ENCODE measurements around the gene C10orf88. TPM values are rescaled to one million over a fixed set of nuclear protein-coding genes. Genes with fewer than 3 reads are reported as not detected.

C10orf88 gene
- total RNA-seq, 1 experiment from 2014 or later, result 6.2 TPM

DNA sequence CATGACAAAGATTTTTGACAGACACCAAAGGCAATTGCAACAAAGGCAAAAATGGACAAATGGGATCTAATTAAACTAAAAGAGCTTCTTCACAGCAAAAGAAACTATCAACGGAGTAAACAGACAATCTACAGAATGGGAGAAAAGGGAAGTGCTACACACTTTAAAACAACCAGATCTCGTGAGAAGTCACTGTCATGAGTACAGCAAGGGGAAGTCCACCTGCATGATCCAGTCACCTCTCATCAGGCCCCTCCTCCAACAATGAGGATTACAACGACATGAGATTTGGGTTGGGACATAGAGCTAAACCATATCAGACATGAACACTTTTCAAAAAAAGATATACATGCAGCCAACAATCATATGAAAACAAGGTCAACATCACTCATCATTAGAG lies 14.7 kb upstream of the C10orf88 start:
- DNase-seq (no peak), ATAC-seq (no peak)
- ChIA-PET POLR2A (ENCODE audit: unreplicated experiment) (no interaction called here), CTCF (no interaction called here)
- H3F3A ChIP-seq (ENCODE audit: low read length, unreplicated experiment), result no peaks in the 10 kb centered on the region
- no peaks in the 10 kb centered on the region for H3K36me3 ChIP-seq (ENCODE audit: low read depth, low read length)
- intact Hi-C loops (cut with micrococcal nuclease), result no loop called here
- TF ChIP-seq CTCF (conservative IDR thresholded peaks at IDR 0.05; ENCODE audit: low read depth, low read length) (no peak), EZH2 (IDR thresholded peaks at IDR 0.05; ENCODE audit: low read length, unreplicated experiment) (no peak)
- H3K9me2 ChIP-seq (replicated peaks; ENCODE audit: low read length), result no peaks in the 10 kb centered on the region
- H3K79me2 ChIP-seq (ENCODE audit: low read length), result no peaks in the 10 kb centered on the region
- H2AFZ ChIP-seq (ENCODE audit: low read length), result no peak overlapping the region
- no peak overlapping the region for H3K27ac ChIP-seq (ENCODE audit: low read length)
- no peaks in the 10 kb centered on the region for H4K20me1 ChIP-seq (ENCODE audit: low read length)
- no peaks in the 10 kb centered on the region for H3K9me3 ChIP-seq (ENCODE audit: low read length)
- BruUV-seq (replicated peaks), result no TSS peak
- no peak overlapping the region for H3K4me3 ChIP-seq (ENCODE audit: low read length)
- H3K27me3 ChIP-seq (ENCODE audit: low read length), result no peaks in the 10 kb centered on the region
- no peak overlapping the region for H3K9ac ChIP-seq (ENCODE audit: low read length)
- H3K4me1 ChIP-seq (ENCODE audit: insufficient read depth, low read length), result no peaks in the 10 kb centered on the region
- no peak overlapping the region for H3K4me2 ChIP-seq (ENCODE audit: low read length)

GRCh38 chr10:122966879-122967278 lies 12.9 kb upstream of the C10orf88 start:
- Histone ChIP-seq H3K9me3 (ENCODE audit: low read length) (no peaks in the 10 kb centered on the region), H3K36me3 (ENCODE audit: low read depth, low read length) (no peaks in the 10 kb centered on the region), H3K79me2 (ENCODE audit: low read length) (no peaks in the 10 kb centered on the region), H4K20me1 (ENCODE audit: low read length) (no peaks in the 10 kb centered on the region), H3K4me3 (ENCODE audit: low read length) (no peak overlapping the region), H2AFZ (ENCODE audit: low read length) (no peak overlapping the region), H3K9ac (ENCODE audit: low read length) (no peak overlapping the region), H3F3A (ENCODE audit: low read length, unreplicated experiment) (no peaks in the 10 kb centered on the region), H3K4me2 (ENCODE audit: low read length) (no peak overlapping the region), H3K9me2 (replicated peaks; ENCODE audit: low read length) (no peaks in the 10 kb centered on the region), H3K27ac (ENCODE audit: low read length) (no peak overlapping the region), H3K27me3 (ENCODE audit: low read length) (no peaks in the 10 kb centered on the region), H3K4me1 (ENCODE audit: insufficient read depth, low read length) (no peaks in the 10 kb centered on the region)
- ATAC-seq (no peak), DNase-seq (no peak)
- TF ChIP-seq CTCF (conservative IDR thresholded peaks at IDR 0.05; ENCODE audit: low read depth, low read length) (no peak), EZH2 (IDR thresholded peaks at IDR 0.05; ENCODE audit: low read length, unreplicated experiment) (no peak), EZH2phosphoT487 (IDR thresholded peaks at IDR 0.05; ENCODE audit: borderline replicate concordance, low read length) (no peak)
- no TSS peak for BruUV-seq (replicated peaks)
- intact Hi-C loops (cut with micrococcal nuclease), result no loop called here
- POLR2A ChIA-PET (ENCODE audit: unreplicated experiment), result no interaction called here
- CTCF ChIA-PET, result no interaction called here

DNA sequence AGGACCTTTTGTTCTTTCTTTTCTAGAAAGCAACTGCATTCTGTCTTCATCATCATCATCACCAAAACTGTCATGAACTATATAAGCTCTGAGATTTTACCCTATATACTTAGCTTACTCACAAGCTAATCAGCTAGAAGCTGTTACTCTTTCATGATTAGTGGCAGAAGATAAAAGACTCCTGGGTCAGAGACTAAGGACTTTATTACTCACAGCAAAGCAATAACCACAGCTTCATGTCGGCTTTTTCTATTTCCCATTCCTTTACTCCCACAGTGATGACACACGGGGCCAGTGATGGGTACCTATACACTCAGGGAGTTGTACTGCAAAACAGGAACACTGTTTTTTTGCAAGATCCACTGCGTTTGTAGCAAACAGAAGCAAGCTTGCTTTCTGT lies 8.4 kb upstream of the C10orf88 start:
- Histone ChIP-seq H3K27ac (ENCODE audit: low read length) (no peak overlapping the region), H2AFZ (ENCODE audit: low read length) (no peak overlapping the region), H3K4me3 (ENCODE audit: low read length) (no peak overlapping the region), H4K20me1 (ENCODE audit: low read length) (no peaks in the 10 kb centered on the region), H3F3A (ENCODE audit: low read length, unreplicated experiment) (no peaks in the 10 kb centered on the region), H3K36me3 (ENCODE audit: low read depth, low read length) (no peaks in the 10 kb centered on the region), H3K4me2 (ENCODE audit: low read length) (no peak overlapping the region), H3K79me2 (ENCODE audit: low read length) (no peaks in the 10 kb centered on the region), H3K9me3 (ENCODE audit: low read length) (no peaks in the 10 kb centered on the region), H3K27me3 (ENCODE audit: low read length) (no peaks in the 10 kb centered on the region), H3K9me2 (replicated peaks; ENCODE audit: low read length) (no peaks in the 10 kb centered on the region), H3K4me1 (ENCODE audit: insufficient read depth, low read length) (no peaks in the 10 kb centered on the region), H3K9ac (ENCODE audit: low read length) (no peak overlapping the region)
- POLR2A ChIA-PET (ENCODE audit: unreplicated experiment), result no interaction called here
- CTCF ChIA-PET, result interaction anchor here (0.5 kb wide), 1 partner anchor 257 kb away, joined by 5 read pairs; no protein-coding TSS in a partner anchor
- intact Hi-C loops (cut with micrococcal nuclease), result no loop called here
- DNase-seq (no peak), ATAC-seq (no peak)
- no TSS peak for BruUV-seq (replicated peaks)
- no peak for TF ChIP-seq CTCF (conservative IDR thresholded peaks at IDR 0.05; ENCODE audit: low read depth, low read length)
